Left hindlimb (tissue), 1 donor: ENCODE measurements around the gene ARHGAP6.
"Not testable (repeated sequence)": the region's sequence is repeated elsewhere in the genome, so short reads cannot be mapped to it uniquely, and the experiment has no call there.

Source experiments
- DNase-seq: peaks from one replicate; pipeline ENCODE4 v3.0.0-alpha.2; 2018

Gene ARHGAP6

GRCh38 chrX:11509786-11510185 is 155.9 kb downstream of the ARHGAP6 start:
- DNase-seq = no peak

GRCh38 chrX:11504234-11504633 is 161.5 kb downstream of the ARHGAP6 start:
- DNase-seq = no peak

GRCh38 chrX:11499076-11500044 is 166.4 kb downstream of the ARHGAP6 start:
- peak; percentile 78 for DNase-seq

GRCh38 chrX:11491375-11491774 is 174.3 kb downstream of the ARHGAP6 start:
- DNase-seq = not testable (repeated sequence)

- no peak for DNase-seq
Measured at GRCh38 chrX:11484290-11484689, 181.4 kb downstream of the ARHGAP6 start.

GRCh38 chrX:11481035-11481434 is 184.7 kb downstream of the ARHGAP6 start:
- no peak for DNase-seq

- DNase-seq = no peak
Measured at GRCh38 chrX:11480626-11481025, 185.1 kb downstream of the ARHGAP6 start.

- DNase-seq = no peak
Measured at GRCh38 chrX:11478911-11479310, 186.8 kb downstream of the ARHGAP6 start.

GRCh38 chrX:11478026-11478425 is 187.7 kb downstream of the ARHGAP6 start:
- DNase-seq = no peak

- DNase-seq = no peak
Measured at GRCh38 chrX:11474576-11474975, 191.1 kb downstream of the ARHGAP6 start.

GRCh38 chrX:11474021-11474420 is 191.7 kb downstream of the ARHGAP6 start:
- no peak for DNase-seq

- DNase-seq = no peak
Measured at GRCh38 chrX:11472879-11473278, 192.8 kb downstream of the ARHGAP6 start.

- DNase-seq = no peak
Measured at GRCh38 chrX:11472381-11472780, 193.3 kb downstream of the ARHGAP6 start.

GRCh38 chrX:11470250-11470974 is 195.3 kb downstream of the ARHGAP6 start:
- no peak for DNase-seq

GRCh38 chrX:11465648-11466411 is 199.9 kb downstream of the ARHGAP6 start:
- no peak for DNase-seq

- no peak for DNase-seq
Measured at GRCh38 chrX:11464836-11465463, 200.8 kb downstream of the ARHGAP6 start.

GRCh38 chrX:11464380-11464779 is 201.3 kb downstream of the ARHGAP6 start:
- DNase-seq = no peak

GRCh38 chrX:11462648-11463047 is 203.1 kb downstream of the ARHGAP6 start:
- DNase-seq = no peak

GRCh38 chrX:11462136-11462535 is 203.6 kb downstream of the ARHGAP6 start:
- DNase-seq = no peak

- no peak for DNase-seq
Measured at GRCh38 chrX:11461201-11462001, 204.3 kb downstream of the ARHGAP6 start.

GRCh38 chrX:11460347-11460746 is 205.4 kb downstream of the ARHGAP6 start:
- no peak for DNase-seq

- DNase-seq = no peak
Measured at GRCh38 chrX:11458170-11458569, 207.6 kb downstream of the ARHGAP6 start.
